Measurements from ENCODE around the gene CHST8.

The CHST8 gene

DNA sequence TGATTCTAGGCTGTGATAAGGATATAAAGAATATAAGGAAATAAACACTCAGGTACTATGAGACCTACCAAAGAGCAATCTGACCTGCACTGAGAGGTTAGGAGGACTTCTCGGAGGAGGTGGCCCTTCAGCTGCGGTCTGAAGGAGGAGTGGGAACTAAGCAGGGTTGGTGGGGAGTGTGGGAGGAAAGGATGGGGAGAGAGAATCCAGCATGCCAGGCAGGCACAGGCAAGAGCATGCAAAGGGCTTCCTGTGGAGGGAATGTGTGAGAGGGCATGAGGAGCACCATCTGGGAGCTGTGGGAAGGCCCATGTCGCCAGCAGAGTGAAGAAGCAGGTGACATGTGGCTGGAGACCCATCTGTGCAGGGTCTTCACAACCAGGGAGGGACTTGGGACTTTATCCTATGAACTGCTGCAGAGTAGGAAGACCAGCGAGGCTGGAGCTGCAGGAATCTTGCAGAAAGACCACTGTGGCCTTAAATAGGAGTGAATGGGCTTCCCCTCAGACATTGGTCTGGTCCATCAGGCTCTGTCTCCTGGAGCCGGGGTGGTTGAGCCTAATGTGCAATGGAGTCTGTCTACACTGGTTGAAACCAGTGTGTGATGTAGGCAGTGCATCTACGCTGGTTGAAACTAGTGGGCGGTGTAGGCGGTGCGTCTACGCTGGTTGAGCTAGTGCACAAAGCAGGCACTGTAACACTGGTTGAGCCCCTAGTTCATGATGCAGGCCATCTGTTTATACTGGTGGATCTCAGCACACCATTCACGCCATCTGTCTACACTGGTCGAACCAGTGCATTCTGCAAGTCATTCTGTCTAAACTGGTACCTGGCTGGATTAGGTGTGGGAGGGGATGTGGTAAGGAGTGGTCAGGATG, 6.4 kb downstream of the CHST8 start:
- TF ChIP-seq CTCF (IDR thresholded peaks at IDR 0.05; ENCODE audit: low read depth, low read length), result no peak

GRCh38 chr19:33628921-33629825, 7.4 kb downstream of the CHST8 start:
- no peak for DNase-seq (ENCODE audit: extremely low read depth, low read depth)
- TF ChIP-seq CTCF (IDR thresholded peaks at IDR 0.05; ENCODE audit: low read depth, low read length), result no peak

More for the DNA sequence above, 6.4 kb downstream of the CHST8 start:
- no peak for DNase-seq (ENCODE audit: extremely low read depth, low read depth)

DNA sequence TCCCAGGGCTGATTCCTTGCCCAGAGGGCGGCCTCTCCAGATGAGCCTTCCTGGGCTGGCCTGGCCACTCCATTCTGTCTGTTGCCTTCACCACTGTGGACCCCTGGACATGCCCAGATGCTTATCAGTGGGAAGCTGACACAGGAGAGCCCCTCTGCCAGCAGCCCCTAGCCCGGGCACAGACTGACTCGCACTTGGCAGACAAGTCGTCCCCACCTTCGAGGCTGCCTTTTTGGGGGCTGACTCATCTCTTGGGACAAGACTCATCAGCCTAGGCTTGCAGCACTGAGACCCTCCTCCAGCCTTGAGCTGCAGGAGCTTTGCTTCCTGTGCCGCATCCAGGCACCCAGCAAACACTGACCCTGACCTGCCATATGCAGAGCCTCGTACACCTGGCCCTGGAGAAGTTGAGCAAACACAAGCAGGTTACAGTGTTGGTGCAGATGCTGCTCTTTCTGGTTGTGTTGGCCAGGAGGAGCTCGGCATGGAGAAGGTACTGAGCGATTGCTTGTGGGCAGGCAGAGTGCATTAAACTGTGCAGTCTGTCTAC, 8.1 kb downstream of the CHST8 start:
- no peak for TF ChIP-seq CTCF (IDR thresholded peaks at IDR 0.05; ENCODE audit: low read depth, low read length)
- no peak for DNase-seq (ENCODE audit: extremely low read depth, low read depth)

DNA sequence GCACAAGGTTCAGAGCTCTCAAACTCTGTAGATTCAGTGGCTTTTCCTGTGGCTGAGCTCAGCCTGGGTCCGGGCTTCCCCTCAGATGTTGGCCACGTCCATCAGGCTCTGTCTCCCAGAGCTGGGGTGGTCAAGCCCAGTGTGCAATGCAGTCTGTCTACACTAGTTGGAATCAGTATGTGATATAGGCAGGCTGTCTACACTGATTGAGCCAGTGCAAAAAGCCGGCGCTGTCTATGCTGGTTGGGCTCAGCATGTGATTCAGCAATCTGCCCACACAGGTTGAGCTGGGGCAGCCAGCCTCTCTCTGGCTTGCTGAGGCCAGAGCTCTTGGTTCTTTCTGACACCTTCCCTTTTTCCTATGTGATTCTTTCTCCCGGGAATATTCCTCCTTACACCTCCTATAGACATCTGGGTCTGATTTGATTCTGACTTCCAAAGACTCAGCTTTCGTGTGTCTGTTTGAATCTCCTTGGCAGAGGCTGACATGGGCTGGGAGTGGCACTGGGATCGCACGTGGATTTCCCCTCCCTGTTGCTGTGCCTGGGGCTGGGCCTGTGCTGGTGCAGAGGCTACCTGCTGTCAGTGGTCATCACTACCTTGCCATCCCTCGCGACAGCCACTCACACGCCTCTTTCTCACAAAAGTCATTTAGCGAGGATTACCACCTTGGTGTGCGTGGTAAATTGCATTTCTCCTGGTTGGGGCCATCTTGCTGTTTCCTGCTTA, 9.3 kb downstream of the CHST8 start:
- no peak for DNase-seq (ENCODE audit: extremely low read depth, low read depth)
- no peak for TF ChIP-seq CTCF (IDR thresholded peaks at IDR 0.05; ENCODE audit: low read depth, low read length)

DNA sequence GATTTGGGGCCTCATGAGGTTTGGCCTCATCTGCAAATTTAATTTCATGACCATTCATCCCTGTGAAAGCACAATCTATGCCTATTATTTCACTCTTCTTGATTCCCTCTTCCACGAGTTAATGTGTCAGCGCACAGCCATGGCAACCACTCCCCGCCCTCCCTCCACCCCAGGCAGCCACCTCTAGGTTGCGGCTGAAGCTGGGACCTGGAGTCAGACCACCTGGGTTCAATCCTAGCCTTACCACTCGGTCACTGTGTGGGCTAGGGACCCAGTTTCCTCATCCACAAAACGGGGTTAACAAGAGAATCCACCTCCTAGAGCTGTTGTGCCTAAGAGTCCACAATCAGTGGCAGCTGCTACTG, 9.8 kb downstream of the CHST8 start:
- TF ChIP-seq CTCF (IDR thresholded peaks at IDR 0.05; ENCODE audit: low read depth, low read length), result no peak
- no peak for DNase-seq (ENCODE audit: extremely low read depth, low read depth)

DNA sequence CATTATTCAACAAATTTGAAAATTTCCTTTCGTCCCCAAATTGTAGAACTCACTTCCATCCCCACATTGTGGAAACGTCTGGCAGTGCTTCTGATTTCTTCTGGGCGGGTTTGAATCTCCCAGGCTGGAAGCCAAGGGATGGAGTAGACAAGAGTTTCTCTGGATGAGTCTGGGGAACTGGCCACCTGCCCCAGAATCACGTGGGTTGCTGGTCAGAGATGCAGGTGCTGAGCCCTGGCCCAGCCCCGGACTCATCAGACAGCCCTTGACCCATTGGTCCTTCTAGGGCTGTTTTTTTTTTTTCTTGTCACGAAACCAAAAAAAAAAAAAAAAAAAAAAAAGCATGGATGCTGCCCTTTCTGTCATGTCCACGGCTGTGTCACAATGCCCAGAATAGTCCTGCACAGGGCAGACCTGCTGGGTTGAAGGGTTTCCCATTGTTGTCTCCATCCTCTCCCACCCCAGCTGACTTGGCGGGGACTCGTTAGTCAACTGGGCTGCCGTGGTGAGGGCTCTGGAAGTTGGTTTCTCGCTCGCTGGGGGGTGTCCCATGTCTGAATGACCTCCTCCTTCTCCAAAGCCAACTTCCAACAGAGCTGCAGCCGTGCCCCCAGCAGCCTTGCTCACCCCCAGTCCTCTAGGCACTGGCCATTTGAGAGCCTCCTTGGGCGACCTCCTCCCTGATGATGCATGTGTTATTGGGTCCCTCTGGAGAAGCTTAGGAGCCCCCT, 12.8 kb downstream of the CHST8 start:
- no peak for DNase-seq (ENCODE audit: extremely low read depth, low read depth)
- no peak for TF ChIP-seq CTCF (IDR thresholded peaks at IDR 0.05; ENCODE audit: low read depth, low read length)
